ENCODE measurements around the gene NFU1. TPM values are rescaled to one million over a fixed set of nuclear protein-coding genes. Genes with fewer than 3 reads are reported as not detected.

Gene NFU1
- total and polyA plus RNA-seq, 9 of the 15 experiments (the other 6 are each of a cell fraction or from before 2014, with no cell fraction given): 33.3 to 61.8 (median 53.7) TPM

DNA sequence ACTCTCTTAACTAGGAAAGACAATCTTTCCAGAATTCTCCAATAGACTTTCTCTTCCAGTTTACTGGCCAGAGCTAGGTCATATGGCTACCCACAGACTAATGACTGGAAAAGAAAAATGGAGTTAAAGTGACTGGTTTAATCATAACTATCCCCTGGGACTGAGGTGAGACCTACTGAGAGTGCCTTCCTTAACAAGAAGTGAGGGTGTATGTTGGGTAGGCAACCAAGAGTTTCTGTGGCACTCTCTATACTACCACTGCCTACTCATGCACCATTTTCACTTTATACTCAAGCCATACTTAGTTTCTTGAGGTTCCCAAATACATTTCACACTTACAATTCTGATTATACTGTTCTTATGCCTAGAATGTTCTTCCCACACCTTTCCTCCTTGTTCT is 43.3 kb downstream of the NFU1 start:
- POLR2A ChIA-PET: interaction anchor here (0.7 to 1.4 kb wide), 3 partner anchors 8 to 111 kb away, joined by 3 read pairs; no protein-coding TSS in a partner anchor
- no peak overlapping the region for H3K4me3 ChIP-seq
- H3K79me2 ChIP-seq (ENCODE audit: control insufficient read depth, insufficient read depth, low read length): no peaks in the 10 kb centered on the region
- no peak overlapping the region for H3K4me2 ChIP-seq (ENCODE audit: insufficient read depth, low read length)
- no peak overlapping the region for H2AFZ ChIP-seq (ENCODE audit: low read depth, low read length)
- no peaks in the 10 kb centered on the region for H3K27me3 ChIP-seq (ENCODE audit: control insufficient read depth in 2 of 2, insufficient read depth in 2 of 2, low read length in 2 of 2)
- CTCF ChIA-PET (ENCODE audit: low intra/inter-chr PET ratio): no interaction called here
- peaks cover 0 to 3% of the 10 kb centered on the region in 2 experiments; a peak in 3 of 5 replicates for H3K4me1 ChIP-seq (replicated peaks in 1 of 2; ENCODE audit: control insufficient read depth in 2 of 2, insufficient read depth in 2 of 2, low read length in 2 of 2)
- no peaks in the 10 kb centered on the region for H3K9me3 ChIP-seq (replicated peaks; ENCODE audit: control insufficient read depth, insufficient read depth, low read depth, low read length)
- in situ Hi-C loops (cut with MboI) (no loop called here), intact Hi-C loops (cut with micrococcal nuclease) (no loop called here)
- no peak overlapping the region for H3K9ac ChIP-seq (ENCODE audit: insufficient read depth in 1 of 2, low read depth in 2 of 2, low read length in 2 of 2)
- no TSS peak for BruUV-seq (replicated peaks)
- FAIRE-seq (no peak), DNase-seq (ENCODE audit: extremely low read depth in 1 of 4, low spot score in 3 of 4) (no peak), ATAC-seq (no peak; the same call in 2 of the 3 replicates)
- H3K9me1 ChIP-seq (ENCODE audit: control insufficient read depth, insufficient read depth, low read length): no peaks in the 10 kb centered on the region
- no peak overlapping the region for H3K27ac ChIP-seq (ENCODE audit: extremely low read depth, low read depth, low read length)
- peaks cover 8% of the 10 kb centered on the region for H3K36me3 ChIP-seq (ENCODE audit: control insufficient read depth, insufficient read depth, low read length)
- H4K20me1 ChIP-seq (replicated peaks; ENCODE audit: control insufficient read depth, insufficient read depth, low read length): no peaks in the 10 kb centered on the region
- no peak for TF ChIP-seq PCBP1 (IDR thresholded peaks at IDR 0.05; ENCODE audit: low read depth, low read length, poor library complexity, severe bottlenecking)
- TF ChIP-seq, protein P1, sequence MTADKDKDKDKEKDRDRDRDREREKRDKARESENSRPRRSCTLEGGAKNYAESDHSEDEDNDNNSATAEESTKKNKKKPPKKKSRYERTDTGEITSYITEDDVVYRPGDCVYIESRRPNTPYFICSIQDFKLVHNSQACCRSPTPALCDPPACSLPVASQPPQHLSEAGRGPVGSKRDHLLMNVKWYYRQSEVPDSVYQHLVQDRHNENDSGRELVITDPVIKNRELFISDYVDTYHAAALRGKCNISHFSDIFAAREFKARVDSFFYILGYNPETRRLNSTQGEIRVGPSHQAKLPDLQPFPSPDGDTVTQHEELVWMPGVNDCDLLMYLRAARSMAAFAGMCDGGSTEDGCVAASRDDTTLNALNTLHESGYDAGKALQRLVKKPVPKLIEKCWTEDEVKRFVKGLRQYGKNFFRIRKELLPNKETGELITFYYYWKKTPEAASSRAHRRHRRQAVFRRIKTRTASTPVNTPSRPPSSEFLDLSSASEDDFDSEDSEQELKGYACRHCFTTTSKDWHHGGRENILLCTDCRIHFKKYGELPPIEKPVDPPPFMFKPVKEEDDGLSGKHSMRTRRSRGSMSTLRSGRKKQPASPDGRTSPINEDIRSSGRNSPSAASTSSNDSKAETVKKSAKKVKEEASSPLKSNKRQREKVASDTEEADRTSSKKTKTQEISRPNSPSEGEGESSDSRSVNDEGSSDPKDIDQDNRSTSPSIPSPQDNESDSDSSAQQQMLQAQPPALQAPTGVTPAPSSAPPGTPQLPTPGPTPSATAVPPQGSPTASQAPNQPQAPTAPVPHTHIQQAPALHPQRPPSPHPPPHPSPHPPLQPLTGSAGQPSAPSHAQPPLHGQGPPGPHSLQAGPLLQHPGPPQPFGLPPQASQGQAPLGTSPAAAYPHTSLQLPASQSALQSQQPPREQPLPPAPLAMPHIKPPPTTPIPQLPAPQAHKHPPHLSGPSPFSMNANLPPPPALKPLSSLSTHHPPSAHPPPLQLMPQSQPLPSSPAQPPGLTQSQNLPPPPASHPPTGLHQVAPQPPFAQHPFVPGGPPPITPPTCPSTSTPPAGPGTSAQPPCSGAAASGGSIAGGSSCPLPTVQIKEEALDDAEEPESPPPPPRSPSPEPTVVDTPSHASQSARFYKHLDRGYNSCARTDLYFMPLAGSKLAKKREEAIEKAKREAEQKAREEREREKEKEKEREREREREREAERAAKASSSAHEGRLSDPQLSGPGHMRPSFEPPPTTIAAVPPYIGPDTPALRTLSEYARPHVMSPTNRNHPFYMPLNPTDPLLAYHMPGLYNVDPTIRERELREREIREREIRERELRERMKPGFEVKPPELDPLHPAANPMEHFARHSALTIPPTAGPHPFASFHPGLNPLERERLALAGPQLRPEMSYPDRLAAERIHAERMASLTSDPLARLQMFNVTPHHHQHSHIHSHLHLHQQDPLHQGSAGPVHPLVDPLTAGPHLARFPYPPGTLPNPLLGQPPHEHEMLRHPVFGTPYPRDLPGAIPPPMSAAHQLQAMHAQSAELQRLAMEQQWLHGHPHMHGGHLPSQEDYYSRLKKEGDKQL (CRISPR knock-in tag; IDR thresholded peaks at IDR 0.05; ENCODE audit: borderline replicate concordance): no peak
- TF ChIP-seq MIER1 (IDR thresholded peaks at IDR 0.05; ENCODE audit: low read depth): no peak
- no peak for TF ChIP-seq SRSF7 (optimal IDR thresholded peaks at IDR 0.05; ENCODE audit: low read depth, low read length)
- no peak for TF ChIP-seq EP300 (IDR thresholded peaks at IDR 0.05; ENCODE audit: low read length)
- TF ChIP-seq TFAM (CRISPR knock-in tag; conservative IDR thresholded peaks at IDR 0.05): no peak
- TF ChIP-seq SIX5 (IDR thresholded peaks at IDR 0.05; ENCODE audit: borderline replicate concordance in 1 of 2, insufficient read depth in 1 of 2, low read depth in 1 of 2, low read length in 2 of 2): no peak
- TF ChIP-seq, protein P2, sequence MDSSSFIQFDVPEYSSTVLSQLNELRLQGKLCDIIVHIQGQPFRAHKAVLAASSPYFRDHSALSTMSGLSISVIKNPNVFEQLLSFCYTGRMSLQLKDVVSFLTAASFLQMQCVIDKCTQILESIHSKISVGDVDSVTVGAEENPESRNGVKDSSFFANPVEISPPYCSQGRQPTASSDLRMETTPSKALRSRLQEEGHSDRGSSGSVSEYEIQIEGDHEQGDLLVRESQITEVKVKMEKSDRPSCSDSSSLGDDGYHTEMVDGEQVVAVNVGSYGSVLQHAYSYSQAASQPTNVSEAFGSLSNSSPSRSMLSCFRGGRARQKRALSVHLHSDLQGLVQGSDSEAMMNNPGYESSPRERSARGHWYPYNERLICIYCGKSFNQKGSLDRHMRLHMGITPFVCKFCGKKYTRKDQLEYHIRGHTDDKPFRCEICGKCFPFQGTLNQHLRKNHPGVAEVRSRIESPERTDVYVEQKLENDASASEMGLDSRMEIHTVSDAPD (CRISPR knock-in tag; IDR thresholded peaks at IDR 0.05): no peak

Data from K562 (cell line).